AG04450 (cell line): ENCODE measurements around the gene OS9. TPM values are rescaled to one million over a fixed set of nuclear protein-coding genes. Genes with fewer than 3 reads are reported as not detected.

ENCODE experiments used
- CTCF ChIA-PET: fragments of 300-600, 350-600 bp; formaldehyde crosslinking; extraction: SDS; loops from one replicate; lab custom pipeline; 2022; ENCODE audit warnings: antibody characterized with exemption, inconsistent platforms; lab: Charles Lee
- POLR2A ChIA-PET: fragments of 350-600 bp; formaldehyde crosslinking; extraction: SDS; loops from one replicate; lab custom pipeline; 2021; ENCODE audit warnings: antibody characterized with exemption, inconsistent platforms; lab: Yijun Ruan, JAX
- DNase-seq: peaks from one replicate; pipeline ENCODE4 v3.0.0-alpha.2; 2011; ENCODE audit warnings: low read depth, low spot score
- H3K27ac ChIP-seq: one replicate; pipeline ENCODE4 v1.5.1; 2012; ENCODE audit warnings: low read depth, low read length, control low read depth
- H3K27me3 ChIP-seq: one replicate; pipeline ENCODE4 v1.6.0; 2012; ENCODE audit warnings: low read length; ENCODE audit not compliant: control insufficient read depth, insufficient read depth
- H3K4me3 ChIP-seq: 2 replicates; pipeline ENCODE4 v1.5.1; 2011; ENCODE audit warnings: mild to moderate bottlenecking, low read depth, low read length, control low read depth
- H3K9me3 ChIP-seq: 2 replicates; pipeline ENCODE4 v1.5.1; 2012; ENCODE audit warnings: low read length; ENCODE audit not compliant: control insufficient read depth, insufficient read depth
- CTCF ChIP-seq: IDR thresholded peaks from 2 replicates; pipeline ENCODE4 v1.5.1; 2011; ENCODE audit warnings: low read depth, low read length, control low read depth, inconsistent platforms
- polyA plus RNA-seq: library from polyadenylated mRNA; depleted of rRNA; stranded (reverse); fragments of >200 nt; gene quantifications from 2 replicates; pipeline ENCODE4 v1.2.3, GENCODE V29; 2011

The OS9 gene
- polyA plus RNA-seq, 1 experiment: 310 TPM

DNA sequence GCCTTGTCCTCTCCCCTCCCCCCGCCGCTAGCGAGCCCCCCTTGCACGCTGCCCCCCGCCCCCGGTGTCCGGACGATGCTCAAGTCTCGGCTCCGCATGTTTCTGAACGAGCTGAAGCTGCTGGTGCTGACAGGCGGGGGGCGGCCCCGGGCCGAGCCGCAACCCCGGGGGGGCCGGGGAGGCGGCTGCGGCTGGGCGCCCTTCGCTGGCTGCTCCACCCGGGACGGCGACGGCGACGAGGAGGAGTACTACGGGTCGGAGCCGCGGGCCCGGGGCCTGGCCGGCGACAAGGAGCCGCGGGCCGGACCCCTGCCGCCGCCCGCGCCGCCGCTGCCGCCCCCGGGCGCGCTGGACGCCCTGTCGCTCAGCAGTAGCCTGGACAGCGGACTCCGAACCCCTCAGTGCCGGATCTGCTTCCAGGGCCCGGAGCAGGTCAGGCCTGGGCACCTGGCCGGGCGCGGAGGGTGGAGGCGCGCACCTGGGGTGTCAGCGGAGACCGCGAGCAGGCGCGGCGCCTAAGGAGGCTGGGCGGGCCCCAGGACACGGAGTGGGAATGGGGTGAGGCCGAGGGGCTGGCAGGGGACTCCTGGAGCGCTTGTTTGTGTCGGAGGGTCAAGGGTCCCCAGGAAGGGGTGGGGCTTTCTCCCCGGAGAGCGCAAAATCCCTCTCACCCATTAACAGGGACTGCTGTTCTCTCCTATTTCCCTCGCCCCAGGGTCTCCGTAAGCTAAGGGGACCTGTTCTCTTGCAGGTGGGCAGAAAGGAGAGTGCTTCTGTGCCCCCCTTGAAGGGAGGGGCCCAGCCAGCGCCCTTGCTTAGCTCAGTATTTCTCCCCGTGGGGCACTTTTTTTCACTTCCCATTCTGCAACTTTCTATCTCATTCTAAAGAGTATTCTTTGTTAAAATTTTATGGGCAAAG, 61.8 kb downstream of the OS9 start:
- no peak overlapping the region for H3K27ac ChIP-seq
- POLR2A ChIA-PET: interaction anchor here (1.0 kb wide), 1 partner anchor 17 kb away, joined by 3 read pairs; the partner anchor contains the start of gene EEF1AKMT3

DNA sequence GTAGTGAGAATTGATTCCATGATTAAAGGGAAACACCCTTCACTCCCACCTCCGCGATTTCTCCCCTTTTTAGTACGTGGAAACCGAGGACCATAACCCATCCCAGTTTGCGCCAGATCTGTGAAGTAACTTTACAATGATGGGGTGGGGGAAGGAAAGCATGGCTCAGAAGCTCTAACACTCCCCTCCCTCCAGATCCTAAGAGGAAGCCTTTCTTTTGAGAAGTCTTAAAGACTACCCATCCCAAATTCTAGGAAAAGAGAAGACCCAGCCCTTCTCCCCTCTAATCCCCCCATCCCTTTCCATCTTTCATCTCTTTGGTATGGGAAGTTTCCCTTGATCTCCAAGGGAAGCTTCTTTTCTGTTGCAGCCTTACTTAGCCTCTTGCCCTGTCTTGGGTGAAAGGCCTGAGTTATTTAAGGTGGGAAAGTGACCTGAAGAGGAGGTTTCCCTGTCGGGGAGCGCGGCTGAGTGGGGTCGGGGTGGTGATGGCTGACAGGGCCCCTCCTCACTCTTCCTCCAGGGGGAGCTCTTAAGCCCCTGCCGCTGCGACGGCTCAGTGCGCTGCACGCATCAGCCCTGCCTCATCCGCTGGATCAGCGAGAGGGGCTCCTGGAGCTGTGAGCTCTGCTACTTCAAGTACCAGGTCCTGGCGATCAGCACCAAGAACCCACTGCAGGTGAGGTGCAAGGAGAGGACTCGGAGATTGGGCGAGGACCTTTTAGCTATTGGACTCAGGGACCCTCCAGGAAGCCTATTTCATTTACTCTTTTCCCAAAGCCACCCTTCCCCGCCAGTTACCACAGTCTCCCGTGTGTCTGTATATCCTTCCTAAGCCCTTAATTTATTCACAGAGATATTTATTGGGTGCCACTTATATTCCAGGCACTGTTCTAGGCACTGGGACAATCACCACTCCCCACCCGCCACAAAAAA, 62.7 kb downstream of the OS9 start:
- ChIA-PET CTCF (interaction anchor here (0.5 to 2.3 kb wide), 26 partner anchors 8 to 1789 kb away, joined by 3 to 24 read pairs (median 6); partner anchors contain the start of genes CYP27B1, EEF1AKMT3, METTL1 and TSFM), POLR2A (interaction anchor here (0.6 kb wide), 1 partner anchor 10 kb away, joined by 3 read pairs; the partner anchor contains the start of gene CYP27B1)
- Histone ChIP-seq H3K9me3 (no peaks in the 10 kb centered on the region; the same call in 1 of the 2 replicates), H3K27ac (no peak overlapping the region), H3K27me3 (peaks cover 18% of the 10 kb centered on the region), H3K4me3 (peak overlapping the region; percentile 17)
- peak; percentile 80 for TF ChIP-seq CTCF
- no peak for DNase-seq

More for the DNA sequence above, 61.8 kb downstream of the OS9 start:
- TF ChIP-seq CTCF: no peak
- Histone ChIP-seq H3K9me3 (no peaks in the 10 kb centered on the region; the same call in 1 of the 2 replicates), H3K4me3 (peak overlapping the region; percentile 61), H3K27me3 (peaks cover 15% of the 10 kb centered on the region)
- no peak for DNase-seq
- CTCF ChIA-PET: interaction anchor here (0.5 to 2.3 kb wide), 19 partner anchors 8 to 1788 kb away, joined by 3 to 24 read pairs (median 6); partner anchors contain the start of genes CYP27B1, EEF1AKMT3, METTL1 and TSFM

- Histone ChIP-seq H3K4me3 (no peak overlapping the region), H3K27ac (no peak overlapping the region), H3K27me3 (peaks cover 18% of the 10 kb centered on the region), H3K9me3 (no peaks in the 10 kb centered on the region; the same call in 1 of the 2 replicates)
- CTCF ChIA-PET: interaction anchor here (1.4 to 2.3 kb wide), 2 partner anchors 8 to 9 kb away, joined by 3 to 24 read pairs; partner anchors contain the start of gene CYP27B1
- POLR2A ChIA-PET: no interaction called here
- DNase-seq: no peak
- TF ChIP-seq CTCF: no peak
Observed at GRCh38 chr12:57757771-57758170, 63.8 kb downstream of the OS9 start.

DNA sequence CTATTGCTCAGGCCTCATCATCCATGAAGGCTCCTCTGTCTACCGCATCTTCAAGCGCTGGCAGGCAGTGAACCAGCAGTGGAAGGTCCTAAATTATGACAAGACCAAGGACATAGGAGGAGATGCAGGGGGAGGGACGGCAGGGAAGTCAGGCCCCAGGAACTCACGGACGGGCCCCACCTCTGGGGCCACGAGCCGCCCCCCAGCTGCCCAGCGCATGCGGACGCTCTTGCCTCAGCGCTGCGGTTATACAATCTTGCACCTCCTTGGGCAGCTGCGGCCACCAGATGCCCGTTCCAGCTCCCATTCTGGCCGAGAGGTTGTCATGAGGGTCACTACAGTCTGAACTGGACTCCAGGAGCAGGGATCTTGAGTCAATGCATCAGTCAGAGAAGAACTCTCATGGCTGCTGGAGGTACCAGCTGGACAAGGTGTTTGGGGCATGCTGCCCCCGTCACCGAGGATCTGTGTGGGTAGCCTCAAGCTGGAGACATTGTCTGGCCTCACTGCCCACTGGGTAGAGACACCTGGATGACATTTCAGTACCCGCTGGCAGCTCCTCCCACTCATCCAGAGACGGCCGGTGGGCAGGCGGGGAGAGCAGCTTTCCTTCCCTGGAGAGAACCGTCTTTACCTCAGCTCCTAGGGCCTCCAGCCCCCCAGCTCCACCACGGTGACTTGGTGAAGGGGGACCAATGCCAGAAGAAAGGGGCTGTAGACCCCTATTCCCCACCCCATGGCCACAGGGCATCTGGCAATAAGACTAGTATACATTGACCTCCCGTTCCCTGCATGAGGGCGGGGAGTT, 64.8 kb downstream of the OS9 start:
- Histone ChIP-seq H3K9me3 (no peaks in the 10 kb centered on the region; the same call in 1 of the 2 replicates), H3K4me3 (no peak overlapping the region), H3K27ac (no peak overlapping the region), H3K27me3 (peaks cover 21% of the 10 kb centered on the region)
- POLR2A ChIA-PET: no interaction called here
- no peak for DNase-seq
- CTCF ChIA-PET: interaction anchor here (1.0 to 1.4 kb wide), 2 partner anchors 23 to 147 kb away, joined by 3 to 4 read pairs; no protein-coding TSS in a partner anchor
- no peak for TF ChIP-seq CTCF
